Activated naive CD4-positive, alpha-beta T cell (primary cell): Measurements from ENCODE around the gene STARD13.

Source experiments
- DNase-seq, 4 experiments: peaks; one replicate each; lab custom pipeline; 2025; lab: John Stamatoyannopoulos, UW

STARD13 gene

DNA sequence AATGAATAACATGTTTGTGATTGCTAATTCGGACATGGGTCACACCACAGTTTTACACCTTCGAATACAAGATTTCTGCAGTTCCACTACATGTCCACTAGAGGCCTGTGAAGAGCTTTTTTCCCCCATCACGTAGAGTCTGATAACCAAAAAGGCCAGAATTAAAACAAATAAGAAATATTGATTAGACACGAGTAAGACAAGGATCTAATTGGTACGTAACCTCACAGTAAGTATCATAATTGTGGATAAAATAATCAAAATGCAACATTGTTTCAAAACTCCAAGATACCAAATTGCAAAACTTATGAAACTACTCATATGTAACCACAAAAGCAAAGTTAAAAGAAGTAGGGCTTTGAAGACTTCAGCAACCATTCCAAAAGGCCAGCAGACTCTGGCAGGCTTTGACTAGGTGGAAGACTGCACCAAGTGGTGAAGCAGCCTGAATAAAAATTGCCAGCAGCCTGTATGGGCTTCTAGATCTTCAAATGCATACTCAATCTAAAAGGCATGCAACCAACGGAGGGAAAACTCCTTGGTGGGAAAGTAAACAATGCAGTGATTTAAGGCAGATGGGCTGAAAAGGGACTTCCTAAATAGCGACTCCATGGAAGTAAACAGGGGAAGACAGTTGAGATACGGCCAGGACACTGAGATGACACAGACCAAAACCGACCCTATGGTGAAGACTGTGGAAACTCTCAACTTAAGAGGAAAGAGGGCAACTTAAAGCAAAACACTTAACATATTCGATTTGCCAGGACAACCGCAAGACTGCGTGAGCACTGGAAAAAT lies 56.7 kb downstream of the STARD13 start:
- DNase-seq: no peak

DNA sequence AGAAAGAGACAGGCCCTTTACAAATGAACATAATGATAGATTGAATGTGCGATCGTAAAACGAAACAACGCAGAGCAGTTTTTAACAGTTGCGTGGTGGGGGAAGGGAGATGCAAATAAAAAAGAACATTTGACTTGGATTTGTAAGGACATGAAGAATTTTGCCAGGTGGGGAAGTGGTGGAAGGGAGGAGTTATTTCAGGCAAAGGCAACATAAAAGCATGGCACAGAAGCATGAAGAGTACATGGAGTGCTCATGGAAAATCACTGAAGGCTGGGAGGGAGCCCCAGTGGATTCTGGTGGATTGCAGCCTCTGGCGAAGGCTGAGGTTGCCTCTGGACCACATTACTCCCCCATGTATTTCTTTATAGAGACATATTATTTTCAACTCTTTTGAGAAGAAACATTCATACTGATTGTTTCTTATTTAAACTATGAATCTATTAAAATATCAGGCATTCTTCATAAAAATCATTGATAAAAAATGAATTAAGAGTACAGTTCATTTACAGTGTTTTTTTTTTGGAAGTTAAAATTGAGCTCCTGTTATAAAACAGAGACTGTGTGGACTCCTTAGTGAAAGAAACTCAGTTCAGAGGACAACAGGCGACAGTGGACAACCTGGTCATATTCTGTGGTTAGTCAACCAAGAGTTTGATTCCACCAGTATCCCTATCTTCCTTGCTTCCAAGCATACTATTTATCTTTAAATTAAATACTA lies 57.5 kb downstream of the STARD13 start:
- DNase-seq: no peak

DNA sequence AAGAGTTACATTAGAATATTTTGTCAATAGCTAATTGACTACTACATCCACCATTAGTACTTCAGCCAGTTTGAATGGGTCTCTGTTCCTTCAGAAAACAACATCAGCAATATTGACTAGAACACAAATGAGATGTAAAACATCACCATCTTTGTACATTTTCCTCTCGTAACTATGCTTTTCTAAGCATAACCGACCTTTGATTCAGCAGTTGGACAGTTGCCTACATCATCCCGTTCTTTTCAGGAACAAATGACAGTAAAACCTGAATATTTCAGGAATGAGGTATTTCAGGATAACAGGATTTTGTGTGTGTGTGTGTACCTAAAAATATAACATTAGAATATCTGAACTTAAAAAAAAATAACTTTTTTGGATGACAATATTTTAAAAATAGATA lies 60.9 kb downstream of the STARD13 start:
- DNase-seq: no peak

DNA sequence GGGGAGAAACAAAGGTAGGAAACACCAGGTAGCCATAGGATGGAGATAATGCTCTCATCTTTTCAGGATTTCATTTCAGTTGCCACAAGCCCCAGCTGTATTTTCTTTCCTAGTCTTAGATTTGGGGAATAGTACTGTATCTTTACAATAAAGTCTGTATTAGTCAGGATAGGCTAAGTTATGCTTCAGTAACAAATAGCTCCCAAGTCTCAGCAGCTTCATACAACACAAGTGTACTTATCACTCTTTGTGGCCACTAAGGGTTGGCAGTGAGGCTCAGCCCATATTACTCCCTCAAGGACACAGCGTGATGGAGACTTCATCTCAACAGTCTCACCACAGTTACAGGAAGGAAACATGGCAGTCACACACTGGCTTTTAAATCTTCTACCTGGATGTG lies 61.4 kb downstream of the STARD13 start:
- no peak for DNase-seq

DNA sequence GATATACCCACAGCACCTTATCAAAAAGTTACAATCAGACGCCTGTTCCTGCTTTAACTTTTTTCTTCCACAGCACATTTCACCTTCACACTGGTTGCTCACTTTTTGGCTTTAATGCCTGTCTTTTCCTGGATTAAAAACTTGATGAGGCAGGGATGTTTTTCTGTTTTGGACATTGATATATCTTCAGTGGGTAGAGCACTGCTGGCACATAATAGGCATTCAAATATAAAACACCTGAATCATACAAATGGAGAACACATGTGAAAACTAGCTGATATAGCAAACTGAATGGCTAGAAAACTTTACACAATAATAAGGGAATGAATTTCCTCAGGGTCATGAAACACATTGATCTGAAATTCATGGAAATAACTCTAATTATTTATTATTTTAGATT lies 65.6 kb downstream of the STARD13 start:
- DNase-seq: no peak

DNA sequence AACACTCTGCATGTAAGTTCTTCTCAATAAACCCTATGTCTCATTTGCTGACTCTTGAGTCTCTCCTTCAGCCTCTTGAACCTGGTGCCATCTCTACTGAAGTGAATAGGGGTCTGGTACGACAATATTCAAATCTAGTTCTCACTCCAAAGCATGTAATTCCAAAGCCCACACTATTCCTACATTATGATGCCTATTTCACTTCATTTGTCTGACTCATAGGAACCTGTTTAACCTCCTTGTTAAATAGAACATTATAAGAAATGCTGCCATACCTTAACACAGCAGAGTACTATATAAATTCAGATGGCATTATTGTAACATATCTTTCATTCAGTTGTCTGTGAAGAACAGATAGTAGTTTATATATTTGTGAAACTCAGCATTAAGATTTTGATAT lies 67.1 kb downstream of the STARD13 start:
- DNase-seq: no peak

DNA sequence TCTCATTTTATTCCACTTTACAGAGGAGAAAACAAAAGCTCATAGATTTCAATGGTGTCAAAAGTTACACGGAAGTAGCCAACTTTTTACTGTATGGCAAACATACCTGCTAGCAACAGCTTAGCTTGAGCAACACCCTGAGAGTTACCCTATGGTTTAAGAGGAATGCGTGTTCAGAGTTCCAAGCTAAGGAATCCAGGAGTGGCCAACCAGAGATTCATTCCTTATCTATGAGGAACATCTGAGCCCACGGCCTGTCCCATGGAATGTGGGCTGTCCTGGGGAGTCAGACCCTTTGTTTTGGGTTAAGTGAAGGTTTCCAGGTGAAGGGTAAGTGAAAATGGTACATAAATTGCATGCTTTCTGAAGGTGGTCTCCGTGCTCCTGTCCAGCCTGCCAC lies 67.5 kb downstream of the STARD13 start:
- no peak for DNase-seq

DNA sequence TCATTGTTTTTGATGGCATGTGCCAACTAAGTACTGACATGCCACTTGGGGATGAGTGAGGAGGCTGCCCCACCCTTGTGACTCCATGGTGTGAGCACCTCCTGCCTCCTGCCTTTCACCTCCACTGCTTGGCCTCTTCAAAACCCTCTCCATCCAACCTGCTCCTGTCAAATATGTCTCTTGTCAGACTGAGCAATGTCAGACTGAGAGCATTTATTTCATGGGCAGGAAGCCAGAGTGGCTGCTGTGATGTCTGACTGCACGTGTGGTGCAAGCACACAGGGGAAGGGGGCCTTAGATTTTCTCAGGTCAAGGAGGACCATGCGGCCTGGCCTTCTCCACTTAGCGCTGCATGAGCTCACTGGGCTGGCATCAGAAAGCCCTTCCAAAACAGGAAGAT lies 68.3 kb downstream of the STARD13 start:
- DNase-seq: no peak

DNA sequence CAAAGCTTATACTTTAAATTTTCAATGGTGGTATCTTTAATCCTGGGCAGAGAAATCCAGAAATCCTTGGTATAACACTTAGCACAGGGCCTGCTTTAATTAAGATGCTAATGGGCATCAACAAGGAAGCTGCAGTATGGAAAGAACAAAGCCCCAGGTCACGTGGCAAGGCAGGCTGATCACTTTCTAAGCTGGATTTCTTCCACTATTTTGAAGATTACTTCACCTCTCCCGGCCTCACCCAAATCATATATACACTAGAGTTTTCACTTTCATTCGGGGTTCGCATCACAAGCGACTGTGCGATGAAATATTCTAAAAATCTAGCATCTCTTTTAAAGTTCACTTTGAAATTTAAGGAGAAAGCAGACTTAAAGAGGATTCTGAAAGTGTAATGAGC lies 71.8 kb downstream of the STARD13 start:
- no peak for DNase-seq

DNA sequence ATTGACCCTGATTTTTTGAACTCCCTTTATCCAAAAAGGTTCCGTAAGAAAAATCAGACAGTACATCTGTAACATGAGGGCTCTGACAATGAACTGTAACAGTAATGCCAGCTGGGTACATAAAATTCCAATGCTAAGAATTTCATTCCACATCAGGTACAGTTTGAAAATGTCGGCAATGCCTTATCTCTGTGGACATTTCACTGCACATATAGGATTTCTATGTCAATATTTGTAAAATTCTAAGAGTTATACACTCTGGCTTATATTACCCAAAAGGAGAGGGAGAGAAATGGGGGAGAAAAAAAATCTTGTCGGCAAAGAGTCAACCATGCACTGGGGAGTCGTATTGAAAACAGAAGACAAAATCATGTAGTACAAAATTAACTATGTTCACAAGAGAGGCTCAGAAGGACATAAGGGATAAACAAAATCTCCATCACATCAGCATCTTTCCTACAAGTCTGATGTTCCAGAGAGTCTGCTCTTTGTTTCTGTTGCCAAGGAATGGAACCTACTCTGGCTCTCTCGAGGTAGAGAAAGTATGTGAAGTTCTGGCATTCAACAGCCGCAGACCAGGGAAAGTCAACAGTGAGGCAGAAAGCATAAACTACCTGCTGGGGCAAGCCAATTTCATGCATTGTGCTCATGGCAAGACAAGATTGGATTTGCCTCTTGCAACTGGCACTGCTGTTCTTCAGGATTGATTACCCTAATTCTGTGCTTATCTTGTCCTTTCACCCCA lies 72.4 kb downstream of the STARD13 start:
- DNase-seq: no peak

DNA sequence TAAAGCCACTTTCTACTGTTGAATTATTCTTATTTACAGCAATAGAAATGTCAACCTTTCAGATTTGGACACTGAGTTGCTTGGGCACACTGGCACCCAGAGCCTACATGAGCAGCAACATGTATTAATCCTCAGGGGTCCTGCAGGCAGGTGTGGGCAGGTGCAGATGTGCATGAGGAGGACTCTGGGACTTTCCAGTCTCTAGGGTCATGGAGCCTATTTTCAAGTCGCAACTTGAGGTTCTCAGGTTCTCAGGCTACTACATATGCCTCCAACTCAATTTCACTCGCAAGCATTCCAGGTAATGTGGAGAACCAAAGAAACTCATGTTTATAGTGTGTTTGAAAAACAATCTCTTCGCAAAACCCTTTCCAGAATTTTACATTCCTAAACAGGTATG lies 73.2 kb downstream of the STARD13 start:
- no peak for DNase-seq

DNA sequence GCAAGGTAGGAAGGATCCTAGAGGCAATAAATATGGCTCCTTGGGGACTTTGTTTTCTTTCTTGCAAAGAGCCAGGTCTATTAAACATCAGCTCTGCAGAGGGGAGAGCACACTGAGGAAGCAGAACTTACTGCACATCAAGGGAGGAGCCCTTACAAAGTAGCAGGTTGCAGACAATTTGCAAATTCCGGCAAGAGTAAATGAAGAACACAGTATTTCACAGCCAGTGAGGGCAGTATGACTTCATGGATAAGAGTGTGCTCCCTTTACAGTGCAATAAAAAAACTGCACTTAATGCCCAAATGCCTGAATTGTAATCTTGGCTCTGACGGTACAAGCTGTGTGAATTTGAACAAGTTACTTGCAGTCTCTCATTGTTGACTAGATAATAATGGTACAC lies 75.5 kb downstream of the STARD13 start:
- DNase-seq: no peak

DNA sequence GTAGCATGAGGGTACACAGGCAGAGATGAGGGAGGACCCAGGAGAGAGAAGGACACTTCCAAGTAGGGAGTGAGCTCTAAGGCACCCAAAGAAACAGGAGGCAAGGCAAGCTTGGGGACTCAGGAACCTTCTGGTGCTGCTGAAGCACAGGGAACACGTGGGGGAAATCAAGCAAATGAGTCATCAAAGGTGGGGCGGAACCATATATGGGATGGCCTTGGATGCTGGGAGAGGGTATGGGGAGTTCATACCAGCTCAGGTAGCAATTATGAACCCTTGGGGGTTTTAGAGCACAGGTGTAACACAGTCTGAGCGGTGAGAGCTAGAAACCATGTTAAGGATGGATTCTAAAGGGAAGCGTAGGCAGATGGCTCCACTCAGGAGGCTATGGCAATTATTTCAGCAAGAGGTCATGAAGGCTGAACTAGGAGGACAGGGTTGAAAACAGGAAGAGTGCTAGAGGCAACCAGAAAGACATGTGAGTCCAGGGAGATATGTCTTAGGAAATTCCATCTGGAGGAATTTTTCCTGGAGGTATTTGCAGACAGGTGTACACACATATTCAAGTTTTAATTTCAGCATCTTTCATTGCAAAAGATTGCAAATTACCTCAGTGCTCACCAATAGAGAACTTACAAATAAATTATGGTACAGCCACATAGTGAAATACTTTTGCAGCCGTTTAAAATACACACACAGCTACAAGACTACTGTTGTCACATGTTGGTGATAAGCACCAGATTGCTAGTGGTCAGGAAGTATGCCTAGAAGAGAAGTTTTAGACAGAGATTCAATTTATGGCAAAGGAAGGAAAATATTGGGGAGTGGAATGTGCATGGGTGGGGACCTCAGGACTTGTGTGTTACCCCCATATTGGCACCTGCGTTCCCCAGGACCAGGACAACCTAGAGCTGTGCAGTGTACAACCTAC lies 77.0 kb downstream of the STARD13 start:
- no peak for DNase-seq

DNA sequence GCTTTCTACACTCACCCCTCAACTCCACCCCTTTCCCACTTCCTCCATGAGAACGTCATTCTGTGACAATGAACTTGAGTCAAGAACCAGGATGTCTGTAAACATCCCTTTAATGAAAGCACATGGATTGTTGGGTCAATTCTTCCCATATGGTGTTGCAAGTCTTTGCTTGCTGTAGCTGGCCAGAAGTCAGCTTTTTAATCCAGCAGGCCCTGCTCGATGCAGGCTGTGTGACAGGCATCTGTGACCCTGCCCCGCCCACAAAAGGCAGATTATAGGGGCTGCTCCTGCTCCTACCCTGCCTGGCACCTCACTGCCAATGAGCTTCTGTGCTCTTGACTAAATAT lies 78.0 kb downstream of the STARD13 start:
- no peak for DNase-seq

DNA sequence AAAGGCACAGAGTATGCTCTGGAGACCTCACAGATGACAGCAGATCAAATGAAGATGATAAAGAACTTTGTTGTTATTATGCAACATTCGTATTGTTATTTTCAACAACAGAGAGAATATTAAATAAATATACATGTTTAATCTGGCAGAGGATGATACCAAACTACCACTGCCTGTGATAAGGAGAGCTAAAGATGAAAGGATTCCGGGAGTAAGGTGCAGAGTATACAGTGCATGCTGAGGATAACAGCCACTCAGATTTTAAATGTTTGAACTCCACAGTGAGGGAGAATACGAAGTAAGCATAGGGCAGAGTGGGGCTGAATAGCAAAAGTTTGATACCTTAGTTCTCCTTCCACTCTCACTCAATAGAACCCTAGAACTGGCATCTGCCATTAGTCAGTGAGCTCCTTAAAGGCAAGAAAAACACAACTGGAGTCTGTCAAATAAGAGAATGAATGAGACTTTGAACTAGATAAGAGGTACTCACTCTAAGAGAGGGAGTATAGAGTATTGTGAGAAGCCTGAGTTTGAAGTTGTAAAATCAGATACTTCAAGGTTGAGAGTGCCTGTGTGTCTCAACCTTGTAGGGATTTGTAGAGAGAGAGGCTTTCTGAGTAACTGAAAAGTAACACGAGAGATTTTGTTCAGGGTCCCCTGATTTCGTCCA lies 78.5 kb downstream of the STARD13 start:
- DNase-seq: no peak

DNA sequence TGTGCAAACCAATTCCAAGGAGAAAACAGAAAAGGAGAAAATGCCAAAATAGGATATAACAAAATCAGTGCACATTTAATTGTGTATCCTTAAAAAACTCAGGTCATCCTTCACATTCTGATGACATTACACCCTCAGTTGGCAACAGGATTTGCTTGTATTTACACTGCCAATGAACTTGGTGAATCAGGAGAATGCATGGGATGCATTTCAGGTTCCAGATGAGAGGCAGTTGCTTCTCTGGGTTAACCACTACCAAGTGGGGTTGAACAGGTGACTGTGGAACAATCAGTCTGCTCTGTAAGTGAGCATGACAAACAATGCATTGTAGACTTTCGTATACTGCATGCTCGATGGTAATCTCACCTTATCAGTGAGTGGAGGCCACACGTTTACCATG lies 79.1 kb downstream of the STARD13 start:
- no peak for DNase-seq

DNA sequence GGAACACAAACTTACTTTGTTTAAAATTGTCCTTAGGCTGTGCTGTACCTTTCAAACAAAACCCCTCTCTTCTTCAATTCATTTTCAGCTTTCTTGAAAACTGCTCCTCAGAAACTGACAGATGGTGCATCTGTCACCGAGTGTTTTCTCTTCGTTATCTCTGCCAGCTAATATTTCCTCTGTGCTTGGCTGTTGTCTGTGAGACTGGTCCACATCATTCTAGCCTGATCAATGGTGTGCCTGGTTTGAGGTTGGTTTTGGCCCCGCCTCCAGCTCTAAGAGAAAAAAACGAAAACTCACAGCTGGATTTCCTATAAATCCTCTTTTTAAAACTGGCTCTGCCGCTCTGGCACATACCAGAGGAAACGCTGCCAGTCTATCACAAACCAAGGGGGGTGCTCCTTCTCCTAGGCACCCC lies 79.7 kb downstream of the STARD13 start:
- no peak for DNase-seq

DNA sequence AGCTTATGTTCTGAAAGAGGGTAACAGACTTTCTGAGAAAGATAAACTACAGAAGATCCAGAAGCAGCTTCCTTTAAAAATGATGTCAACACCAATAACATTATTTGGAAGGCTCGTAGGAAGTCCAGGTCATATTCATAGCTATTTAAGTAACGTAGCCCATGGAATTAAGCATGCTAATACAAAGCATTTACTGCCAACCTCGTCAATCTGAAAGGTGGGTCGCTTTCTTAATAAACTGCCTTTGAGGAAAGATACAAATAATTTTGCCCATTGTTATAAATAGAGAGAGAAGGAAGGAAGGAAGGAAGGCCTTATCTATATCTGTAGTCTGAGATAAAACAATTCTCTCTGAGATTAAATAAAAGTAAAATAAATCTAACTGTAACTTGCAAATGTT lies 80.3 kb downstream of the STARD13 start:
- no peak for DNase-seq

DNA sequence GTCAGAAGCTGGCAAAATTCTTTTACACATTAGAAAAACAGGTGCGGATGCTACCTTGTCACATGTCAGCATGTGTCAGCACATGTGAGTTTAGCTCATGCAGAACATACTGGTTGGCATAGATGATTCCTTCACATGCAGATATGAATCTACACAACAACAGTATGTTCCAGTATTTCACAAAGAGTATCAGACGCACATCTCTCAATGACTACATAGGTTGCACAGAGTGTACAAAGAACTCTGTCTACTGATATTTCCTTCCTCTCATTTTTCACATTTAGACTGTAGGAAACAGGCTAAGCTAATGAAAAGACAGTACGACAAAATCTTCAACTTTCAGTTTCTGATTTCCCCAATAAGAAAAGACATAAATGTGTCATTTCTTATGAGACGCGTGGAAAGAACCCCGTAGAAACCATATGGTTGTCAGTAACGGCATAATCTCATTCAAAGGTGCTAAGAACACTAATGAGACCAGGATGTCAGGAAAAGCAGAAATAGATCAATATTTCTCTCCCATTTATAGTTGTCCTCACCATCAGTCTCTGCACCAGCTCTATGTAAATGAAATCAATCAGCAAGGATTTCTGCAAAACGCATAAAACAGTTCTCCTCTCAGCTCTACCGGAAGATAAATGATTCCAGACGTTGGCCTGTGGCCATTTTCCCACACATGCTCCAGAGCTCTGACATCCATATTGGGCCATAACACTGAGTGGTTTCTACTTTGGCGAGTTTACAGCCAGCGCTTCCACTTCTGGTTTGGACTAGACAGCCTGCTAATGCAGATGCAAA lies 81.2 kb downstream of the STARD13 start:
- DNase-seq: no peak

DNA sequence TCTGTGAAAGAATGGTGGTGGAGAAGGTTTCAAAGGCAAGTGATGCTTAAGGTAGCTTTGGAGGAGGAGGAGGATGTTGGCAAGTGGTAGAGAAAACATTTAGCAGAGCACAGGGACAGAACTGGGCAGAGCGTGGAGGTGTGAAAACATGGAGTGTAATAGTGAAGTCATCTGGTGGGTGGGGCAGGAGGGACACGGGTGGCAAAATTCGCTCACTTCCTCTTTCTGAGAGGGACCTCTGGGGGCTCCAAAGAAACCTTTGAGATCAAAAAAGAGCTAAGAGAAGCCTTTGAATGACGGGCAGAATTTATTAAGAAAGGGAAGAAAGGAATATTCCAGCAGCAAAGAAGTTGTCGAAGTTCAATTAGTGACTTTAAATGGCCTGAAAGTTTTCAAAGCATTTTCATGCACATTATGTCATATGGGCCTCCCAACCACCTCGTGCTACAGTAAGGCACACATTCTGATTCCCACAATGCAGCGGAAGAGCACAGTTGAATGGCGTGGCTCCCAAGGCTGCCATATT lies 82.8 kb downstream of the STARD13 start:
- DNase-seq: no peak
